GM18951 (cell line): Measurements from ENCODE around the gene ANKRD33B.

Experiments used
- POLR2A ChIP-seq: IDR thresholded peaks from 4 replicates; pipeline ENCODE4 v1.6.1; 2011; ENCODE audit warnings: mild to moderate bottlenecking; ENCODE audit not compliant: insufficient read length, insufficient read depth; ENCODE audit errors: extremely low read depth
- in situ Hi-C: fragments of 300-500 bp; cut with MboI; formaldehyde crosslinking; loops from one replicate; pipeline ENCODE4 v1.12.0; 2022; ENCODE audit warnings: low sequenced_read_pairs, mixed read lengths, inconsistent platforms; ENCODE audit not compliant: unreplicated experiment

The ANKRD33B gene

GRCh38 chr5:10556289-10556807, 7.5 kb upstream of the ANKRD33B start:
- in situ Hi-C loops: no loop called here
- no peak for TF ChIP-seq POLR2A

GRCh38 chr5:10556893-10557746, 6.8 kb upstream of the ANKRD33B start:
- in situ Hi-C loops: no loop called here
- TF ChIP-seq POLR2A: no peak

GRCh38 chr5:10559151-10559550, 4.7 kb upstream of the ANKRD33B start:
- in situ Hi-C loops: no loop called here
- TF ChIP-seq POLR2A: no peak

- in situ Hi-C loops: no loop called here
- TF ChIP-seq POLR2A: no peak
Measured at GRCh38 chr5:10559871-10560270, 4.0 kb upstream of the ANKRD33B start.

- in situ Hi-C loops: no loop called here
- peak; percentile 32 for TF ChIP-seq POLR2A
Measured at GRCh38 chr5:10562201-10563109, 1.4 kb upstream of the ANKRD33B start.

GRCh38 chr5:10563110-10563944, 543 bp upstream of the ANKRD33B start:
- TF ChIP-seq POLR2A: no peak
- in situ Hi-C loops: no loop called here

- TF ChIP-seq POLR2A: no peak
- in situ Hi-C loops: no loop called here
Measured at GRCh38 chr5:10564838-10565784, 1.2 kb downstream of the ANKRD33B start.

- no peak for TF ChIP-seq POLR2A
- in situ Hi-C loops: no loop called here
Measured at GRCh38 chr5:10565785-10566542, 2.1 kb downstream of the ANKRD33B start.

- TF ChIP-seq POLR2A: no peak
- in situ Hi-C loops: no loop called here
Measured at GRCh38 chr5:10566543-10567068, 2.7 kb downstream of the ANKRD33B start.

- TF ChIP-seq POLR2A: no peak
- in situ Hi-C loops: no loop called here
Measured at GRCh38 chr5:10567121-10567591, 3.3 kb downstream of the ANKRD33B start.
